ENCODE measurements around the gene ATP6V1G2. TPM values are rescaled to one million over a fixed set of nuclear protein-coding genes. Genes with fewer than 3 reads are reported as not detected.
A peak's percentile ranks its signal among the peaks of the same experiment; 100 is the strongest.

ATP6V1G2 gene
- total and polyA plus RNA-seq, 2 experiments from 2014 or later: 1.8 to 2.8 TPM

GRCh38 chr6:31579546-31580437 is 33.4 kb upstream of the ATP6V1G2 start:
- Histone ChIP-seq H3K9ac (no peak overlapping the region), H3K9me3 (ENCODE audit: low read depth) (no peaks in the 10 kb centered on the region), H3K27me3 (replicated peaks; ENCODE audit: insufficient read depth) (no peaks in the 10 kb centered on the region), H3K4me2 (ENCODE audit: unreplicated experiment) (no peak overlapping the region), H3K4me1 (ENCODE audit: insufficient read depth) (peaks cover 4% of the 10 kb centered on the region; the same call in 1 of the 2 replicates), H3K4me3 (no peak overlapping the region), H3K27ac (no peak overlapping the region), H3K9me2 (ENCODE audit: insufficient read depth) (no peaks in the 10 kb centered on the region), H4K20me1 (ENCODE audit: insufficient read depth) (no peaks in the 10 kb centered on the region), H3K36me3 (ENCODE audit: low read depth) (no peaks in the 10 kb centered on the region), H2AFZ (peak overlapping the region; percentile 98), H3F3A (ENCODE audit: insufficient read depth) (no peaks in the 10 kb centered on the region), H3K79me2 (ENCODE audit: insufficient read depth) (no peaks in the 10 kb centered on the region)
- in situ Hi-C loops (cut with MboI): no loop called here
- TF ChIP-seq EZH2phosphoT487 (IDR thresholded peaks at IDR 0.05; ENCODE audit: insufficient read depth, low read depth) (no peak), EZH2 (IDR thresholded peaks at IDR 0.05; ENCODE audit: insufficient read depth, poor library complexity, severe bottlenecking) (no peak)
- 80% methylated on average over 8 of the region's 8 CpGs for WGBS, 2 experiments (ENCODE audit: low coverage in 1 of 2, low lambda C conversion rate in 2 of 2, missing lambda C conversion rate in 2 of 2)
- no peak for DNase-seq

- no peaks in the 10 kb centered on the region for H3F3A ChIP-seq (ENCODE audit: insufficient read depth)
- in situ Hi-C loops (cut with MboI): no loop called here
- TF ChIP-seq EZH2phosphoT487 (IDR thresholded peaks at IDR 0.05; ENCODE audit: insufficient read depth, low read depth) (no peak), EZH2 (IDR thresholded peaks at IDR 0.05; ENCODE audit: insufficient read depth, poor library complexity, severe bottlenecking) (no peak)
- H3K27ac ChIP-seq: no peak overlapping the region
- H3K4me1 ChIP-seq (ENCODE audit: insufficient read depth): peaks cover 4% of the 10 kb centered on the region; the same call in 1 of the 2 replicates
- no peaks in the 10 kb centered on the region for H3K9me3 ChIP-seq (ENCODE audit: low read depth)
- no peak overlapping the region for H3K4me3 ChIP-seq
- H3K79me2 ChIP-seq (ENCODE audit: insufficient read depth): no peaks in the 10 kb centered on the region
- H4K20me1 ChIP-seq (ENCODE audit: insufficient read depth): no peaks in the 10 kb centered on the region
- H3K9me2 ChIP-seq (ENCODE audit: insufficient read depth): no peaks in the 10 kb centered on the region
- no peak overlapping the region for H2AFZ ChIP-seq
- 93 to 96% methylated on average over 3 of the region's 3 CpGs for WGBS, 2 experiments (ENCODE audit: low coverage in 1 of 2, low lambda C conversion rate in 2 of 2, missing lambda C conversion rate in 2 of 2)
- no peak for DNase-seq
- H3K4me2 ChIP-seq (ENCODE audit: unreplicated experiment): no peak overlapping the region
- no peaks in the 10 kb centered on the region for H3K27me3 ChIP-seq (replicated peaks; ENCODE audit: insufficient read depth)
- H3K36me3 ChIP-seq (ENCODE audit: low read depth): no peaks in the 10 kb centered on the region
- no peak overlapping the region for H3K9ac ChIP-seq
Measured at GRCh38 chr6:31579119-31579505, 32.7 kb upstream of the ATP6V1G2 start.

DNA sequence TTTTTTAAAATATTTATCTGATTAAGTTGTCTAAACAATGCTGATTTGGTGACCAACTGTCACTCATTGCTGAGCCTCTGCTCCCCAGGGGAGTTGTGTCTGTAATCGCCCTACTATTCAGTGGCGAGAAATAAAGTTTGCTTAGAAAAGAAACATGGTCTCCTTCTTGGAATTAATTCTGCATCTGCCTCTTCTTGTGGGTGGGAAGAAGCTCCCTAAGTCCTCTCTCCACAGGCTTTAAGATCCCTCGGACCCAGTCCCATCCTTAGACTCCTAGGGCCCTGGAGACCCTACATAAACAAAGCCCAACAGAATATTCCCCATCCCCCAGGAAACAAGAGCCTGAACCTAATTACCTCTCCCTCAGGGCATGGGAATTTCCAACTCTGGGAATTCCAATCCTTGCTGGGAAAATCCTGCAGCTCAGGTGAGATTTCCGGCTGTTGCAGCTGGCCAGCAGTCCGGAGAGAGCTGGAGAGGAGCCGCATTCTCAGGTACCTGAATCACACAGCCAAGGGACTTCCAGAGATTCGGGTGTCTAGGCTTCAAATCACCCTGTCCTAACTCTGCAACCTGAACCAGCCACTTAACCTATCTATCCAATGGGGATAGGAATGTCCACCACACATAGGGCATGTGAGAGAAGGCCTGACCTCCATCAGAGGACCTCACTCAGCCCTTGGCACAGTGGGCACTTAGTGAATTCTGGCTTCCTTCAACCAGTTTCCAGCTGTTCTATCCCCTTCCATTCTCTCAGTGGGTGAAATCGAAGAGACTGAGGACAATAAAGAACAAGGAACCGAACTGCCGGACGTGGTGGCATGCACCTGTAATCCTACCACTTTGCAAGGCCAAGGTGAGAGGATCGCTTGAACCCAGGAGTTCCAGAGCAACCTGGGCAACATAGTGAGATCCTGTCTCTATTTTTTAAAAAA is 32.0 kb upstream of the ATP6V1G2 start:
- Histone ChIP-seq H3K9me3 (ENCODE audit: low read depth) (no peaks in the 10 kb centered on the region), H4K20me1 (ENCODE audit: insufficient read depth) (no peaks in the 10 kb centered on the region), H3K27ac (no peak overlapping the region), H3F3A (ENCODE audit: insufficient read depth) (no peaks in the 10 kb centered on the region), H3K27me3 (replicated peaks; ENCODE audit: insufficient read depth) (no peaks in the 10 kb centered on the region), H3K4me3 (no peak overlapping the region), H3K79me2 (ENCODE audit: insufficient read depth) (no peaks in the 10 kb centered on the region), H3K9ac (no peak overlapping the region), H2AFZ (no peak overlapping the region), H3K36me3 (ENCODE audit: low read depth) (no peaks in the 10 kb centered on the region), H3K4me2 (ENCODE audit: unreplicated experiment) (no peak overlapping the region), H3K9me2 (ENCODE audit: insufficient read depth) (no peaks in the 10 kb centered on the region), H3K4me1 (ENCODE audit: insufficient read depth) (peaks cover 4% of the 10 kb centered on the region; the same call in 1 of the 2 replicates)
- in situ Hi-C loops (cut with MboI): no loop called here
- DNase-seq: no peak
- TF ChIP-seq EZH2 (IDR thresholded peaks at IDR 0.05; ENCODE audit: insufficient read depth, poor library complexity, severe bottlenecking) (no peak), EZH2phosphoT487 (IDR thresholded peaks at IDR 0.05; ENCODE audit: insufficient read depth, low read depth) (no peak)
- WGBS, 2 experiments (ENCODE audit: low coverage in 1 of 2, low lambda C conversion rate in 2 of 2, missing lambda C conversion rate in 2 of 2): 85% methylated on average over 12 of the region's 12 CpGs

DNA sequence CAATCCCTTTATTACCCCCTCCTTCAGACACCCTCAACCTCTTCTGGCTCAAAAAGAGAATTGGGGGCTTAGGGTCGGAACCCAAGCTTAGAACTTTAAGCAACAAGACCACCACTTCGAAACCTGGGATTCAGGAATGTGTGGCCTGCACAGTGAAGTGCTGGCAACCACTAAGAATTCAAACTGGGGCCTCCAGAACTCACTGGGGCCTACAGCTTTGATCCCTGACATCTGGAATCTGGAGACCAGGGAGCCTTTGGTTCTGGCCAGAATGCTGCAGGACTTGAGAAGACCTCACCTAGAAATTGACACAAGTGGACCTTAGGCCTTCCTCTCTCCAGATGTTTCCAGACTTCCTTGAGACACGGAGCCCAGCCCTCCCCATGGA is 31.2 kb upstream of the ATP6V1G2 start:
- in situ Hi-C loops (cut with MboI): no loop called here
- Histone ChIP-seq H3K4me3 (no peak overlapping the region), H3K4me2 (ENCODE audit: unreplicated experiment) (no peak overlapping the region), H3K36me3 (ENCODE audit: low read depth) (no peaks in the 10 kb centered on the region), H2AFZ (no peak overlapping the region), H4K20me1 (ENCODE audit: insufficient read depth) (no peaks in the 10 kb centered on the region), H3K4me1 (ENCODE audit: insufficient read depth) (peaks cover 4% of the 10 kb centered on the region; the same call in 1 of the 2 replicates), H3K9ac (no peak overlapping the region), H3K79me2 (ENCODE audit: insufficient read depth) (no peaks in the 10 kb centered on the region), H3K9me2 (ENCODE audit: insufficient read depth) (no peaks in the 10 kb centered on the region), H3F3A (ENCODE audit: insufficient read depth) (no peaks in the 10 kb centered on the region), H3K27me3 (replicated peaks; ENCODE audit: insufficient read depth) (no peaks in the 10 kb centered on the region), H3K27ac (no peak overlapping the region), H3K9me3 (ENCODE audit: low read depth) (no peaks in the 10 kb centered on the region)
- no peak for DNase-seq
- TF ChIP-seq EZH2 (IDR thresholded peaks at IDR 0.05; ENCODE audit: insufficient read depth, poor library complexity, severe bottlenecking) (no peak), EZH2phosphoT487 (IDR thresholded peaks at IDR 0.05; ENCODE audit: insufficient read depth, low read depth) (no peak)
- WGBS, 2 experiments (ENCODE audit: low coverage in 1 of 2, low lambda C conversion rate in 2 of 2, missing lambda C conversion rate in 2 of 2): 78 to 90% methylated on average over 3 of the region's 3 CpGs

Measured in GM23248 (cell line).